Stimulated activated CD8-positive, alpha-beta memory T cell treated with anti-CD3 and anti-CD28 coated beads, Interleukin-4, amount 100 ng/mL, for 4 hours (primary cell): ENCODE results near the gene SMAD3.
A peak's percentile ranks its signal among the peaks of the same experiment; 100 is the strongest.
"Not testable (repeated sequence)": the region's sequence is repeated elsewhere in the genome, so short reads cannot be mapped to it uniquely, and the experiment has no call there.

Experiments used
- DNase-seq, 2 donors: peaks; one replicate each; pipeline ENCODE4 v3.0.0-alpha.2; 2020; ENCODE audit warnings: low read depth in 2 of 2, low spot score in 1 of 2

SMAD3 gene

DNA sequence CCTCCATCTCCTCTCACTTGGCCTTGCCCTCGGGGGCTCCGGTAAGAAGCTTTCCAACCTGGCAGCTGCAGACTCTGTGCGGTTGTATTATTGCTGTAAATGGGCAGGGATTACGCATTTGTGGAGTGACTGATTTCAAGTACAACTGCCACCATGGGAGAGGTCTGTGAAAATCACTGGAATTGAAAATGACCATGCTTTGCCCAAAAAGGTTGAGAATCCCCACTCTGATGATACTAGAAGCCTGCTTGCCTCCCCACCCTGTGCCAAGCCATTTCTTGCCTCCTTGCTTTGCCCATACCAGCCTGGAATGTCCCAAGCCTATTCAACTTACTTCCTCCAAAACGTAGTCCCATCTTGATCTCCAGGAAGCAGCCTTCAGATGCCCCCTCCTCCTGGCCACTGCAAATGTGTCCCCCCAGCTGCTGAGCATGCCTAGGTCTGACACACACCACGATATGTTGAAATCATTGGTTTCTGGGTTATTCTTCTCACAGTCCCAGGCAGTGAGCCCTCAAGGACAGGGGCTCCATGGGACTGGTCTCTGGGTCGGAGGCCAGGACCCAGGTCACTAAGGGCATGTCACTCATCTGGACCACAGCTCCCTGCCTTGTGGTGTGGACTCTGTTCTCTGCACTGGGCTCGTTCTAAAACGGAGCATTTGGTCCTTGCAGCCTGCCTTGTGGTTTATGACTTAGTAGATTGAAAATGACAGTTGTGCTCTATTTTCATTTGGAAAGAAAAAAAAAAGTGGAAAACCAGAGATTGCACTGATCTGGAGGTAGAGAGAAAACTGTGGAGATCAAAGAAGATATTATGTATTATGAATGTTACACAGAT, 42.9 kb downstream of the SMAD3 start:
- no peak for DNase-seq

DNA sequence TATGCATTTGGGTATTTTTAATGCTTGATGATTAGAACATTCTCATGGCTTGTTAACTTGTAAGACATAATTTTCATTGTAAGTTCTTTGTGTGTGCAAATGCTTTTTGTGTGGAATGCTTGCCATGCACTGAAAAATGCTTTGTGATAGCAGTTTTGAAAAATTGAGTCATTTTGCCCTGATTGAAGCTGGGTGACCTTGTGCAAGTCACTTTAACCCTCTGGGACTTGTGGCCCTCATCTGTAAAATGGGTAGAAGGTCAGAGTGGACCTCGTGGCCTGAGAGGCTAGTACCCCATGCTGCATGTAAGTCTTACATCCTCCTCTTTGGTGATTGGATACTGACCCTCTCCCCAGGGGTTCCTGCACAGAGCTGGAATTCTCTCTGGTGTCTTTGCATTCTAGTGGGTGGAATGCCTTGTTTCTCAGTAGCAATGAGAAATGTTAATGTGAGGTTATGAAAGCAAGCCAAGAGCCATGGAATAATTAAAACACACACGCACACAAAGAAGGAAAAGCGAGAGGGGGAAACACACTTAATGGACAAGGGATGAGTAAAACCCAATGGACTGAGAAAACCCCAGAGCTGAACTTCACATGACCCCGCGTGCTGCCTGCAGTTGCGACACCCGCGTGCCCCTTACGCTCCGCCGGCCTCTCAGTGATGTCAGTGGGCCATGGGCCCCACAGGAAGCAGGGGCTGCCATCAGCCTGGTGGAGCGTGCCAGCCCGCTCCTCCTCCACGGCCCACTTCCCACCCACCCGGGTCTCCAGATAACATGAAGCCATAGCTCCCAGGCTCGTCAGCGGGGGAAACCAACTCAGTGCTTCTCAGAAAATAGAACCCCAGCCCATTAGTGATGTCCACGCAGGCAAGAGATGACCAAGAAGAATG, 44.0 kb downstream of the SMAD3 start:
- no peak for DNase-seq

DNA sequence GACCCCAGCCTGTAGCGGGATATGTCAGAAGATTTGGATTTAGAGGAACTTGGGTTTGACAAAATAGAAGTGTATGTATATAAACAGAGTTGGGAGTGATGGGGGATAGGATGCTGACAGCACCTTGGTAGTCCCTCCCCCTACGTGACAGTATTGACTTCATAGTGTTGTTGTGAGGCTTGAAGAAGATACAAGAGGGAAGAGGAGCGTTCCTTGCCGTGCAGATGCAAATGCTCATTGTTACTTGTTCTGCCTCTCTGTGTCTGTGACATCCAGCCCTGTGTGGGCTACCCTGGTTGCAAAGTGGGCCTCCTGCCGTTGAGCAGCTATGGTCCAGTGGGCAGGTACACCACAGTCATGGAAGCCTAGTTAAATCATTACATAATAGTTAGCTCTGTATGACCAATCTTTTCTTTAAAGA, 45.0 kb downstream of the SMAD3 start:
- no peak for DNase-seq

DNA sequence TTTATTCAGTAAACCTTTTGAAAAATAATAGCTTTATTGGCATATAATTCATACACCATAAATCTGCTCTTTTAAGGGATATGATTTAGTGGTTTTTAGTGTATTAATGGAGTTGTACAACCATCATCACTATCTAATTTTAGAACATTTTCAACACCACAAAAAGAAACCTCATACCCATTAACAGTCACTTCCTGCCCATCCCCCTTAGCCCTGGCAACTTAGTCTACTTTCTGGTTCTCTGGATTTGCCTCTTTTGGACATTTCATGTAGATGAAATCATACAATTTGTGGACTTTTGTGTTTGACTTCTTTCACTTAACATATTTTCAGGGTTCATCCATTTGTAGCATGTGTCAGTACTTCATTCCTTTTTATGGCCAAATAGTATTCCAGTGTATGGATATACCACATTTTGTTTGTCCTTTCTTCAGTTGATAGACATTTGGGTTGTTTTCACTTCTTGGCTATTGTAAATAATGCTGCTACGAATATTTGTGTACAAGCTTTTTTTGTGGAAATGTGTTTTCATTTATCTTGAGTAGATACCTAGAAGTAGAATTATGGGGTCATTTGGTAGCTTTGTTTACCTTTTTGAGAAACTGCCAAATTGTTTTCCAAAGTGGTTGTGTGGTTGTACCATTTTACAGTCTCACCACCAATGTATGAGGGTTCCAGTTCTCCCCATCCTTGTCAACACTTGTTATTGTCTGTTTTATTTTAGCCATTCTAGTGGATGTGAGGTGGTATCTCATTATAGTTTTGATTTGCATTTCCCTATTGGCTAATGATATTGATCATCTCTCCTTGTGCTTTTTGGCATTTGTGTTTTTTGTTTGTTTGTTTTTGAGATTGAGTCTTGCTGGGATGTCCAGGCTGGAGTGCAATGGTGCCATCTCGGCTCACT, 45.8 kb downstream of the SMAD3 start:
- no peak for DNase-seq

DNA sequence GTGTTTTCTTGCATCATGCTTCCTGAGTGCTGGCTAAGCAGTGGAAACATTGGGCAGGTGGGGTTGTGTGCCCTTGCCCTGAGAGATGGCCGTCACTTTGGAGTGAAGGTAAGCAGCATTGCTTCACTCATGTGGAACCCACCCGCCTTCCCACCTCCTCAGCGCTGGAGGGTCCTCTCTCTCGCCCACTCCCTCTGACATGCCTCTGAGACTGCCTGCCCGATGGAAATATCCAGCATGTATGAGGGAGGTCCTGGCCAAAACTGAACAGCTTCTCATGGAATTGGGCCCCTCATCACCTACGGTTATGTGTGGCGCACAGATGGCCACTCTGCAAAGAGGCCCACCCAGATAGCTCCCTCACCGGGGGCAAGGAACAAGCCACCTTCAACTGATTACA, 48.6 kb downstream of the SMAD3 start:
- no peak for DNase-seq

DNA sequence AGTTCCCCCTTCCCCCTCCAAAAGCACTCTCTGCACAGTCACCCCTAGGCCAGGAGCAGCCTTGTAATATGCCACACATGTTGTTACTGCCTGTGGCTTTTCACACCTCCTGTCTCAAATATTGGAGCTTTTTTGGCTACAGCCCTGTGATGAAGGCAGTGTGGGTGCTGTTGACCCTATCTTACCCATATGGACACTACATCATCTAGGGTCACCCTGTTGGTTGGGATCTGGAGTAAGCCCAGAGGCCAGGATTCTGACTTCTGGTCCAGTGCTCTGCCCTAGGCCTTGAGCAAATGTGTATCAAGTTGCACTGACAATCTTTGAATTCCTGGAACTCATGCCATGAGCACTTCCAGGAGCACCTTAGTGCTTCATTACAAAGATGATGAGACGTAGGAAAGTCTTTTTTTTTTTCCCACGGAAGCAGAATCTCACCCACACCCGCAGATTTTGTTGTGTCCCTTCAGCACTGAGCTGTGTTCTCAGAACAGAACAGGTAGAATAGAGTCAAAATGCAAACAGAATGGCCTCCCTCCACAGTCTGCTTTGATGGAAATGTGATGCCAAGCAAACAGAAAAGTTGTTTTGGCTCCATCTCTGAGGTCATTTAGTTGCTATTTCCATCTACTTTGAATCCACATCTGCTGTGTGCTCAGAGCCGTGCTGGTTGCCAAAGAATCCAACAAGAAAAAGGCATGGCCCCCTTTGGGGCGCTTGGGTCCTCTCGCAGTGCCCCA, 49.6 kb downstream of the SMAD3 start:
- no peak for DNase-seq

DNA sequence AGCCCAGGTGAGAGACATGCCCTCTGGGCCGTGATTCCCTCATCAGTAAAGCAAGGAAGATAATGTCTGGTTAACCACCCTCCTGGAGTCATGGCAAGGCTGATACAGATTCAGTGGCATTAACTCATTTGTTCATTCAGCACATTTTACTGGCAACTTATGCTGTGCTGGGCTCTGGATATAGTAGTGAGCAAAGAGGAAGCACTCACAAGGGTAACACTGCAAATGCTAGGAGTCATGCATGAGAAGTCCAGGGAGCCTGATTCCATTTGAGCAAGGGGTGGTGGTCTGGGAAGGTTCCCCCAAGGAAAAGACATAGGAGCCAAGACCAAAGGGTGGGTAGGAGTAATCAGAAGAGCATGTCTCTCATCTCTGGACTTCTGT, 50.2 kb downstream of the SMAD3 start:
- DNase-seq: no peak

DNA sequence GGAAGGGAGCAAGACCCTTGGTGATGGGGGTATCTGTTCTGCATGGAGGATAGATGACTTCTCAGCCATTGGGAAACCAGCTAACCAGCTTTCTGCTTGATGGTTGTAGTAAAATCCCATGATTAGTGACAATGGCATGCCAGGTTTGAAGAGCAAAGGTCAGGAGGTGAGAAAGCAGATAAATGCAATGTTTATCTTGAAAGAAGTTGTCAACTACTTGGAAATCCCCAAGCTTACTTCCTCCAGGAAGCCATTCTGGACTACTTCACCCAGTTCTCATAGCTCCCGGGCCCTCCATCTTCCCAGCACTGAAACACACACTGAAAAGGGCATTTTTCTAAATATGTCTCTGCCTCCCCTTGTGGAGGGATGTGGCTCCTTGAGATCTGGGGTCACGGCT, 51.3 kb downstream of the SMAD3 start:
- DNase-seq: no peak

DNA sequence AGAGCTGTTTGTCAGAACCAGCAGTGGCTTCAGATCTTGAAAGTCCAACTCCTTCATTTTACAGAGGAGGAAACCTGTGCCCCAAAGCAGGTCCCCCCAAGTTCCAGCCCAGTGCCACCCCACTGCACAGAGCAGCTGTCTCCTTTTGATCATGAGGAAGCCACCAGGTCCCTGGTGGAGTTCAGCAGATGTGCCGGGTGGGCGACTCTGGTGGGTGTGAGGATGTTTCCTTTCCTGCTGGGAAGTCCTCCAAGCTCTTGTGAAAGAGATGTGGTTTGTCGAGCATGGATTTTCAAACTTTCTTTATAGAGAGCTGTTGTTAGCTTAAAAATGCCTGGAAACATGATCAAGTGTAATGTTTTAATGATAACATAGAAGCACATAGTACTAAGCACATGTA, 52.0 kb downstream of the SMAD3 start:
- no peak for DNase-seq

DNA sequence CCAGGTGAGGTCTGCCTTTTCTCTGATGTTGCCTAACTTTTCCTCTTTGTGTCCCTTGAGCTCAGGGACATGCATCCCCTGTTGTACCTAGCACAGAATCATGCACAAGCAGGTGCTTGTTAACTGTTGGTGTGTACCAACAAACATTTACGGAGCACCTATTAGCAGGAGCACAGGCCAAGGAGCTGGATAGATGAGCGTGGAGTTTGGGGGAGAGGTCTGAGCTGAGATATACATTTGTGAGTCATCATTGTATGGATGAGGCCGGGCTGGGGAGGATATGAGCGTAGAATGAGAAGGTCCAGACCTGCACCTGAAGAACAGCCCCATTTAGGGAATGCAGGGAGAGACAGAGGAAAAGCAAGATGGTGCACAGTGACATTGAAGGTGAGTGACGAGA, 53.4 kb downstream of the SMAD3 start:
- DNase-seq: no peak

DNA sequence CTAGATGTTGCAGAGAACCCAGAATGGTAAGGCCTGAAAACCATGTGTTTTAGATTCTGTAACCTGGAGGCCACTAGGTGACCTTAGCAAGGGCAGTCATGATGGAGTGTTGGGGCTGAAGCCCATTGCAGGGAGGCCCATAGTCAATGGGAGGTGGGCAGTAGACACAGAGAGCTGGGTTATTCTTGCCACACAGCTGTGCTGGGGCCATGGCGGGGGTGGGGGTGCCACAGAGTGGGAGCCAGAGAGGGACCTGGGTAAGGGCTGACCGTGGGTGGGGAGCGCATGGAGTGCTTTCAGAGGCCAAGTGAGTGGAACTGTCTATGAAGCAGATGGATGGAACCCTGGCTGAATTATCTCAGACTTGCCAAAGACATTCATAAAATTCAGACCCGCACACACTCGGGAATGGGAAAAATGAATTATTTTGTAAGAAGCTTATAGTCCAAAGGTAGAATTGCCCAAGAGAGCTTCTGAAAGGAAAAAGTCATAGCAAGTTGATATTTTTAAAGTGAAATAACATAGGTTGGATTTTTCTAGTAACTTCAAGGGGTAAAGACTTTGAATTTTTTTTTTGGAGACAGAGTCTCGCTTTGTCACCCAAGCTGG, 53.9 kb downstream of the SMAD3 start:
- no peak for DNase-seq

DNA sequence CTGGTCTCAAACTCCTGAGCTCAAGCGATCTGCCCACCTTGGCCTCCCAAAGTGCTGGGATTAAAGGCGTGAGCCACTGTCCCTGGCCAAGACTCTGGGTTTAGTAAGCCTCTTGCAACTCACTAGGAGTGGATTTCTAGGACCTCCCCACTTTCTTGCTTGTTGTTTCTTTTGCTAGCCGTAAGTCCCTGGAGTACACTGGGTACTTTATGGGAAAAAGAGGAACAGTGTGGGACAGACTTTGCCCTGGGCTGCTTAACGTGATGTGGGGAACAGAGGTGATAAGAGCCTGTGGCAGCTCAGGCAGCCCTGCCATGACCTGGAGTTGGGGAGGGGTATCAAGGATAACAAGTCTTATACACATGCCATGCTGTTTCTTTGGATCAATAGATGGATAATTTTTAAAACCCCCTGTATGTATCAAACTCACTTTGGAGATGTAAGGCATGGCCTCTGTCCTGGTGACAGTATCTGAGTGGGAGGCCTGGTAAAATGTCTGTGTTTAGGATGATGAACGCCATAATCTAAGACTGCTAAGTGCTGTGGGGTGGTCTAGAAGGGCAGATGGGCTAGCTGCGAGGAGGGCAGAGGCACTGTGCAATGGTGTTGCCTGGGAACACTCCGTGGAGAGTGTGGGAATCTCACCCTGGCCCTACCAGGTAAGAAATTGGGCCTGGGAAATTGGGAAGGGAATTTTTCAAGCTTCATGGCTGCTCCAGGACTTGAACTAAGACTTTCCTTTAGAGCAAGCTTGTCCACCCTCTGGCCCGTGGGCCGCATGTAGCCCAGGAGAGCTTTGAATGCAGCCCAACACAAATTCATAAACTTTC, 54.8 kb downstream of the SMAD3 start:
- DNase-seq: no peak

DNA sequence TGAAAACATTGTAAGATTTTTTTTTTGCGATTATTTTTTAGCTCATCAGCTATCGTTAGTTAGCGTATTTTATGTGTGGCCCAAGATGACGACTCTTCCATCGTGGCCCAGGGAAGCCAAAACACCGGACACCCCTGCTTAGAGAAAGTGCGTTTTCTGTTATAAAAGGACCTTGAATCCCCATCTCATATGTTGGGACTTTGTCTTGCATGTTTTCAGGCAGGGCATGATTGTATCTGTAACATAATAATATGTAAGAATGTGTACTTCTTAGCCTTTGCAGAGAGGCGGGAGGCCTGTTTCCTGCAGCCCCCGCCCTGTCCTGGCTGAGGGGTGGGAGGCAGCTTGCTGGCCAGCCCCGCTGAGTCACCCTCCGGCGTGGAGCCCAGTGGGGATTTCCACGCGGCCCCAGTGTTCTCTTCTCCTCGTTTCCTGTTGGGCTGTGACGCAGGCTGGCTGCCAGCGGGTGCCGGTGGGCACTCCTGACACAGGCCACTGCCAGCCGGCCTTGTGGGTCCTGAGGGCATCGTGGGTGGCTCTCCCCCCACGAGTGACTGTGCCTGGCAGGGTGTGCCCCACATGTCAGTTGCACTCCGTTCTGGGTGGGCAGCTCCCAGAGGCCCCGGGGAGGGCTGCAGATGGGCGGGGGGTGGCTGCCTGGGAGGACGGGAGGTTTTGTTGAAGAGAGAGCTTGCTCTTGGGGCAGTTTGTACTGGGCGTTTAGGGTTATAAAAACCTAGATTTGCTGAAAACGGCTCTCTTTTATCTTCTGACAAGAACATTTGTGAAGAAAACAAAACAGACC, 55.6 kb downstream of the SMAD3 start:
- DNase-seq: peak; percentile 63 to 87

DNA sequence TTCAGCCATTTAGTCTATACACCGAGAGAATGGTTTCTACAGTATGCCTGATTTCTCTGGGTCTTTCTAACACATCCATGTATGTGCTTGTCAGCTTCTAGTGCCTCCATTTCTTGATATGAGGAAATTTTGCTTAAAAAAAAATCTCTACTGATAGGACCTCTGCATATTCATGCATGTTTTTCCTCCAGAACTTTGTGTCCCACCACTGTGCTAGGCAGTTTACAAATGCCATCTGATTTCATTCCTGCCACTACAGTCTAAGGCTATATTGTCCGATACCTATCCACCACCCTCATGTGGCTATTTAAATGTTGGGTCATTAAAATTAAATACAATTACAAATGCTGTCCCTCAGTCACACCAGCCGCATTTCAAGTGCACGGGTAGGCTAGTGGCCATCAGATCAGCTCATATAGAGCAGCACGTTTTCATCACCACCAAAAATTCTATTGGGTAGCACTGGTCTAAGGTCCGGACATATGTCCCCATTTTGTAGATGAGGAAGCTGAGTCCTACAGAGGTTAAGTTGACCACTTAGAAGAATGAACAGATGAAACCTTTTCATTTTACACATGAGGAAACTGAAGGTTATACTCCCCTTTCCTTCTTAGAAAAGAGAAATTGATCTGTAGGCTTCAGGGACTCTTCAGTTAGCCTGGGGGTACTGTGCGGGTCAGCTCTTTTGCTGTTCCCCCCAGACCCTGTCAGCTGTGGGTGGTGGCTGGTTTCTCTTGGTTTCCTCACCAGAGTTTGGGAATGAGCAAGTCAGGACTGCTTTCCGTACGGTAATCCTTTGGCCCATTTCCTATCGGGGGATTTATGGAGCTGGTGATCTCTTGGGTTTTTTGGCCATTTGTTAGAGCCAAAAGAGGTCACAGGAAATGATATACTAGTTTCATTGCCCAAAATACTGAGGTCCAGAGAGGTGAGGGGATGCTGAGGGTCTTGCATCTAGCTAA, 56.5 kb downstream of the SMAD3 start:
- DNase-seq: no peak

DNA sequence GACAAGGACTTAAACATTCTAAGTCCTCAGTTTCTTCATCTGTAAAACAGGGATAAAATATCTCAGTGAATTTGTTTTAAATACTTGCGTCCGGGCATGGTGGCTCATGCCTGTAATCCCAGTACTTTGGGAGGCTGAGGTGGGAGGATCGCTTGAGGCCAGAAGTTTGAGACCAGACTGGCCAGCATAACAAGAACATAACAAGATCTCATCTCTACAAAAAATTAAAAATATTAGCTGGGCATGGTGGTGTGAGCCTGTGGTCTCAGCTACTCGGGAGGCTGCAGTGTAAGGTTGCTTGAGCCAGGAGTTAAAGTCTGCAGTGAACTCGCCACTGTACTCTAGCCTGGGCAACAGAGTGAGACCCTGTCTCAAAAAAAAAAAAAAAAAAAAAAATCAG, 57.4 kb downstream of the SMAD3 start:
- DNase-seq: not testable (repeated sequence)

DNA sequence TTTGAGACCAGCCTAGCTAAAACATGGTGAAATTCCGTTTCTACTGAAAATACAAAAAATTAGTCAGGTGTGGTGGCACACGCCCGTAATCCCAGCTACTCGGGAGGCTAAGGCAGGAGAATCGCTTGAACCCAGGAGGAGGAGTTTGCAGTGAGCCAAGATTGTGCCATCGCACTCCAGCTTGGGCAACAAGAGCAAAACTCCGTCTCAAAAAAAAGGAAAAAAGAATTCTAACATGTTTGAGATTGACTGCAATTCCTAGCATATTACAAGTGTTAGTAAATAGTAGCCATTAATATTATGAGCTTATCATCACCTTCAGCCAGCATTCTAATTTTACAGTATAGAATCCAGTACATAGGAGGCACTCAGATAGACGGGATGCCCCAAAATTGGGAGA, 57.9 kb downstream of the SMAD3 start:
- not testable (repeated sequence) for DNase-seq

DNA sequence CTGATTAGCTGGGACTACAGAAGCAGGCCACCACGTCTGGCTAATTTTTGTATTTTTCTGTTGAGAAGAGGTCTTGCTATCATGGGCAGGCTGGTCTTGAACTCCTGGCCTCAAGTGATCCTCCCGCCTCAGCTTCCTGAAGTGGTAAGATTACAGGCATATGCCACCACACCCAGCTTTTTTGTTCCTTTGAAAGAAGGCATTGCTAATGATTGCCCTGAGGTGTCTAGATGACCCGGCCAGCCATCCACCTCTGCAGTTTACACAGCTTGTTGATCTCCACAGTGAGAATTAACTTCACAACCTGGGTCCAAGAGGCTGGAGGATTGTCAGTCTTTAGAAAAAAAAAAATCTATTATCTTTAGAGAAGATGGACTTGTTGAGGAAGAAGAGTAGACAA, 58.7 kb downstream of the SMAD3 start:
- DNase-seq: no peak
